Right lobe of liver (tissue), 4 donors: ENCODE measurements around the gene SRC.

ENCODE experiments used
- POLR2A ChIP-seq: fragments of 450-650 bp; IDR thresholded peaks from one replicate; pipeline ENCODE4 v1.6.1; 2017; ENCODE audit warnings: antibody characterized with exemption, mild to moderate bottlenecking
- TF ChIP-seq, protein P1 (sequence below), 4 donors: fragments of 200-600 bp in 3 of 4; fragments of 450-650 bp in 1 of 4; IDR thresholded peaks; one replicate each; pipeline versions ENCODE4 v1.5.1 to v1.8.0; 2016 to 2022; ENCODE audit warnings: antibody characterized with exemption in 4 of 4, mild to moderate bottlenecking in 2 of 4
- donor health status: DM: no; HTN: no; CAD: no.
- donor health status: DM: no; HTN: no; CAD: no.
- donor health status: DM: no; HTN: yes; CAD: no.

GRCh38 chr20:37327748-37328147 is 18.2 kb upstream of the SRC start:
- TF ChIP-seq POLR2A = no peak
- TF ChIP-seq, protein P1, sequence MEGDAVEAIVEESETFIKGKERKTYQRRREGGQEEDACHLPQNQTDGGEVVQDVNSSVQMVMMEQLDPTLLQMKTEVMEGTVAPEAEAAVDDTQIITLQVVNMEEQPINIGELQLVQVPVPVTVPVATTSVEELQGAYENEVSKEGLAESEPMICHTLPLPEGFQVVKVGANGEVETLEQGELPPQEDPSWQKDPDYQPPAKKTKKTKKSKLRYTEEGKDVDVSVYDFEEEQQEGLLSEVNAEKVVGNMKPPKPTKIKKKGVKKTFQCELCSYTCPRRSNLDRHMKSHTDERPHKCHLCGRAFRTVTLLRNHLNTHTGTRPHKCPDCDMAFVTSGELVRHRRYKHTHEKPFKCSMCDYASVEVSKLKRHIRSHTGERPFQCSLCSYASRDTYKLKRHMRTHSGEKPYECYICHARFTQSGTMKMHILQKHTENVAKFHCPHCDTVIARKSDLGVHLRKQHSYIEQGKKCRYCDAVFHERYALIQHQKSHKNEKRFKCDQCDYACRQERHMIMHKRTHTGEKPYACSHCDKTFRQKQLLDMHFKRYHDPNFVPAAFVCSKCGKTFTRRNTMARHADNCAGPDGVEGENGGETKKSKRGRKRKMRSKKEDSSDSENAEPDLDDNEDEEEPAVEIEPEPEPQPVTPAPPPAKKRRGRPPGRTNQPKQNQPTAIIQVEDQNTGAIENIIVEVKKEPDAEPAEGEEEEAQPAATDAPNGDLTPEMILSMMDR (IDR thresholded peaks at IDR 0.05) = no peak
